ENCODE results near the gene EPHA4. TPM values are rescaled to one million over a fixed set of nuclear protein-coding genes. Genes with fewer than 3 reads are reported as not detected.

EPHA4 gene
- total RNA-seq, 1 experiment from 2014 or later = 3.4 TPM

DNA sequence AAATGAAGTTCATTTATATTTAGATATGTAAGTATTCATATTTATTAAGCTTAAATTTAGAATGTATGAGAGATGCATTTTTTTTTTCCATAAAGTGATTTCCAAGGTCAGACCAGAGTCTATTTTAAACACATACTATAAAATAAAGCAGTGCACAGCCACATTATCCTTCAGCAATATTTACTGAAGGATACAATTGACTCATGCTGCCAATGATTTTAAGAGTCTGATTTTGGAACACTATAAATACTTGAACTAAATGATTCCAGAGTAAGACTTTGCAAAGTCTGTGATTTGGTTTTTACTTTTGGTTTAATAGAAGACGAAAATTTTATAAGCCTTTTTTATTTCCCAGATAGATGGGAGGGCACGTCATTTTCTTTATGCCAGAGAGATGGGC lies 107.1 kb downstream of the EPHA4 start:
- ChIA-PET POLR2A (no interaction called here), CTCF (no interaction called here)
- no peak for ATAC-seq
- Histone ChIP-seq H3K27me3 (ENCODE audit: control insufficient read depth, insufficient read depth, low read length) (no peaks in the 10 kb centered on the region), H3K27ac (ENCODE audit: low read length) (no peak overlapping the region), H3K36me3 (ENCODE audit: control insufficient read depth, insufficient read depth, low read length) (no peaks in the 10 kb centered on the region), H3K4me3 (ENCODE audit: low read depth in 2 of 2, low read length in 2 of 2) (no peak overlapping the region), H3K9me3 (ENCODE audit: control insufficient read depth, insufficient read depth, low read depth, low read length) (no peaks in the 10 kb centered on the region), H3K4me1 (ENCODE audit: control insufficient read depth, insufficient read depth, low read length) (no peaks in the 10 kb centered on the region)
- intact Hi-C loops (cut with micrococcal nuclease; ENCODE audit: unreplicated experiment) (no loop called here), in situ Hi-C loops (cut with HindIII; ENCODE audit: low pct_unique_long_range_greater_than_20kb, low sequenced_read_pairs) (no loop called here)
- no TSS peak for BruUV-seq (replicated peaks)
- TF ChIP-seq POLR2AphosphoS5 (IDR thresholded peaks at IDR 0.05; ENCODE audit: low read depth, low read length) = no peak
- TF ChIP-seq, protein P1, sequence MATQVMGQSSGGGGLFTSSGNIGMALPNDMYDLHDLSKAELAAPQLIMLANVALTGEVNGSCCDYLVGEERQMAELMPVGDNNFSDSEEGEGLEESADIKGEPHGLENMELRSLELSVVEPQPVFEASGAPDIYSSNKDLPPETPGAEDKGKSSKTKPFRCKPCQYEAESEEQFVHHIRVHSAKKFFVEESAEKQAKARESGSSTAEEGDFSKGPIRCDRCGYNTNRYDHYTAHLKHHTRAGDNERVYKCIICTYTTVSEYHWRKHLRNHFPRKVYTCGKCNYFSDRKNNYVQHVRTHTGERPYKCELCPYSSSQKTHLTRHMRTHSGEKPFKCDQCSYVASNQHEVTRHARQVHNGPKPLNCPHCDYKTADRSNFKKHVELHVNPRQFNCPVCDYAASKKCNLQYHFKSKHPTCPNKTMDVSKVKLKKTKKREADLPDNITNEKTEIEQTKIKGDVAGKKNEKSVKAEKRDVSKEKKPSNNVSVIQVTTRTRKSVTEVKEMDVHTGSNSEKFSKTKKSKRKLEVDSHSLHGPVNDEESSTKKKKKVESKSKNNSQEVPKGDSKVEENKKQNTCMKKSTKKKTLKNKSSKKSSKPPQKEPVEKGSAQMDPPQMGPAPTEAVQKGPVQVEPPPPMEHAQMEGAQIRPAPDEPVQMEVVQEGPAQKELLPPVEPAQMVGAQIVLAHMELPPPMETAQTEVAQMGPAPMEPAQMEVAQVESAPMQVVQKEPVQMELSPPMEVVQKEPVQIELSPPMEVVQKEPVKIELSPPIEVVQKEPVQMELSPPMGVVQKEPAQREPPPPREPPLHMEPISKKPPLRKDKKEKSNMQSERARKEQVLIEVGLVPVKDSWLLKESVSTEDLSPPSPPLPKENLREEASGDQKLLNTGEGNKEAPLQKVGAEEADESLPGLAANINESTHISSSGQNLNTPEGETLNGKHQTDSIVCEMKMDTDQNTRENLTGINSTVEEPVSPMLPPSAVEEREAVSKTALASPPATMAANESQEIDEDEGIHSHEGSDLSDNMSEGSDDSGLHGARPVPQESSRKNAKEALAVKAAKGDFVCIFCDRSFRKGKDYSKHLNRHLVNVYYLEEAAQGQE (IDR thresholded peaks at IDR 0.05; ENCODE audit: insufficient read depth in 1 of 2, low read depth in 2 of 2, low read length in 1 of 2) = no peak
- TF ChIP-seq, protein P2, sequence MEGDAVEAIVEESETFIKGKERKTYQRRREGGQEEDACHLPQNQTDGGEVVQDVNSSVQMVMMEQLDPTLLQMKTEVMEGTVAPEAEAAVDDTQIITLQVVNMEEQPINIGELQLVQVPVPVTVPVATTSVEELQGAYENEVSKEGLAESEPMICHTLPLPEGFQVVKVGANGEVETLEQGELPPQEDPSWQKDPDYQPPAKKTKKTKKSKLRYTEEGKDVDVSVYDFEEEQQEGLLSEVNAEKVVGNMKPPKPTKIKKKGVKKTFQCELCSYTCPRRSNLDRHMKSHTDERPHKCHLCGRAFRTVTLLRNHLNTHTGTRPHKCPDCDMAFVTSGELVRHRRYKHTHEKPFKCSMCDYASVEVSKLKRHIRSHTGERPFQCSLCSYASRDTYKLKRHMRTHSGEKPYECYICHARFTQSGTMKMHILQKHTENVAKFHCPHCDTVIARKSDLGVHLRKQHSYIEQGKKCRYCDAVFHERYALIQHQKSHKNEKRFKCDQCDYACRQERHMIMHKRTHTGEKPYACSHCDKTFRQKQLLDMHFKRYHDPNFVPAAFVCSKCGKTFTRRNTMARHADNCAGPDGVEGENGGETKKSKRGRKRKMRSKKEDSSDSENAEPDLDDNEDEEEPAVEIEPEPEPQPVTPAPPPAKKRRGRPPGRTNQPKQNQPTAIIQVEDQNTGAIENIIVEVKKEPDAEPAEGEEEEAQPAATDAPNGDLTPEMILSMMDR (IDR thresholded peaks at IDR 0.05) = no peak
- no peak for TF ChIP-seq TCF7L2 (IDR thresholded peaks at IDR 0.05; ENCODE audit: low read depth, low read length)
- no peak for DNase-seq (ENCODE audit: low read depth, low spot score)

DNA sequence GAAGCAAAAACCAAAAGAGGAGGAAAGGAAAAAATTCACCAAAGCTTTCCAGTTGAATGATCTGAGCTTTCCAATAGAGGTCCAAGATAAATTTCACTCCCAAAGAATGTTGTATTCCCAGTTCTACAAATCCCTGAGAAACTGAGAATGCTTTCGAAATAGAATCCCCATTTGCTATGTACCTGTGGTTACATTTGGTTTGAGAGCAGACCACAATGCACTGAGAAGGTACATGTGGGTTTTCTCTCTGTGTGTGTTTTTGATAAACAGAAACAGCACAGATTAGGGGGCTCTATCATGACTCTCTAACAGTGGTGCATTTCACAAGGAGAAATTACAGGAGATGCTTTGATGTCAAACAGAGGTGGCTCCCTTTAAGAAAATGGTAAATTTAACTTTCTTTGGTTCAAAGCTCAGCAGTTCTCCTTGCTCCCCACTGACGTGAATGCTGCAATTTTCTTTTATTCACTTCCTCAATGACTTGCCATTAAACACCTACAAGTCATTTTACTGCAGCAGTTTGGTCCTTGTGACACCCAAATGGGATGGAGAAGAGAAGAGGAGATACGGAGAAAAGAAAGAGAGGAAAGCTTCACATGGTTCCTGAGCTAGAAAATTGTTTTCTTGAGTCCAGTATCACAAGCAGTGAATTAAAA lies 108.7 kb downstream of the EPHA4 start:
- Histone ChIP-seq H3K4me3 (ENCODE audit: low read depth in 2 of 2, low read length in 2 of 2) (no peak overlapping the region), H3K4me1 (ENCODE audit: control insufficient read depth, insufficient read depth, low read length) (no peaks in the 10 kb centered on the region), H3K27me3 (ENCODE audit: control insufficient read depth, insufficient read depth, low read length) (no peaks in the 10 kb centered on the region), H3K9me3 (ENCODE audit: control insufficient read depth, insufficient read depth, low read depth, low read length) (no peaks in the 10 kb centered on the region), H3K36me3 (ENCODE audit: control insufficient read depth, insufficient read depth, low read length) (no peaks in the 10 kb centered on the region), H3K27ac (ENCODE audit: low read length) (no peak overlapping the region)
- ChIA-PET POLR2A (no interaction called here), CTCF (no interaction called here)
- intact Hi-C loops (cut with micrococcal nuclease; ENCODE audit: unreplicated experiment) = no loop called here
- no TSS peak for BruUV-seq (replicated peaks)
- in situ Hi-C loops (cut with HindIII; ENCODE audit: low pct_unique_long_range_greater_than_20kb, low sequenced_read_pairs) = no loop called here
- DNase-seq (ENCODE audit: low read depth, low spot score) (no peak), ATAC-seq (no peak)
- no peak for TF ChIP-seq TCF7L2 (IDR thresholded peaks at IDR 0.05; ENCODE audit: low read depth, low read length)
- no peak for TF ChIP-seq POLR2AphosphoS5 (IDR thresholded peaks at IDR 0.05; ENCODE audit: low read depth, low read length)
- TF ChIP-seq, protein P1 (IDR thresholded peaks at IDR 0.05; ENCODE audit: insufficient read depth in 1 of 2, low read depth in 2 of 2, low read length in 1 of 2) = no peak
- TF ChIP-seq, protein P2 (IDR thresholded peaks at IDR 0.05) = no peak

Data from Panc1 (cell line).